NCI-H187 treated with DMSO at 0.1 percent for 48 hours (cell line): ENCODE measurements around the gene WNT6.
A peak's percentile ranks its signal among the peaks of the same experiment; 100 is the strongest.

Experiments
- DNase-seq: peaks from one replicate; lab custom pipeline; 2025; lab: John Stamatoyannopoulos, UW

Gene WNT6

DNA sequence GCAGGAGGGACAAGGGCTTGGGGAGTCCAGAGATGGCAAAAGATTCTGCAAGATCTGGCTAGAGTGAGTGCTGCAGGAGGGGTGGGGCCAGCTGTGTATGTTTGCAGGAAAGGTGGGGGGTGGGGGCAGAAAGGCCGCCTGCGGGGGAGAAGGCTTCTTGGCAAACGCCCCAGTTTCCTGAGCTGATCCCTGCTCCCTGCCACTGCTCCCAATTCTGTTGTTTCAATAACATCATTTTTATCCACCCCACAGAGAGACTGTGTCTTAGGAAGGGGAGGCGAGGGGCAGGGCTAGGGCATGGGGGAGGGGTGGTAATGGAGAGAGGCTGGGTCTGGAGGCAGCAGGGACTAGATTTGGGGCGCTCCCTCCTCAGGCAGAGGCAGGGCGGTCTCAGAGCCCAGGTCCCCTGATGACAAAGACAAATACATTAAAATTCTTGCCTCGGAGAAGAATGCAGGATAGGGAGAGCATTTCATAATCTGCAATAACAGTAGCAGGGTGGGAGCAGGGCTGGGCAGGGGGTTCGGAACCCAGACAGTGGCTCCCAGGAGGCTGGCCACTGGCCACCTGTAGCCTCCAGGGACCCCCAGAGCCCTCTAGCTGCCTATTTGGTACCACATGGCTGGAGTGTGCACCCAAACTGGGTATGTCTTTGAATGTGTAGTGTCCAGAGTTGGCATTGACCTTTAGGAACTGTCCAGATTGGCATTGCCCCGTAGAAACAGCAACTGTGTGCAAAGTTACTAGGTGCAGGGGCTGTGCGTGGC lies 2.1 kb upstream of the WNT6 start:
- no peak for DNase-seq

DNA sequence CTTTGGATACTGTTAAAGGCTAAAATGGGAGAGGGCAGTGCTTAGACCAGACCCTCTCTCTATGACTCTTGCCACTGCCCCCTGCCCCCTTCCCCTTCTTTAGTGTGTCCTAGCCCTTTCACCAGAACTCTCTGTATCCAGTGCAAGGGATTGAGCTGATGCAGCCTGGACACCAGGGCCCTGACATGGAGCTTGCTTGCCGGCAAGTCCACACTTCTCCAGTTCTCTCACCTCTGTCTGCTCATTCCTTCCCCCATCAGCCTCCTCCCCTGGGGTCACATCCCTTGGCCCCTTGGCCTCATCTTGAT lies 1.5 kb upstream of the WNT6 start:
- no peak for DNase-seq

DNA sequence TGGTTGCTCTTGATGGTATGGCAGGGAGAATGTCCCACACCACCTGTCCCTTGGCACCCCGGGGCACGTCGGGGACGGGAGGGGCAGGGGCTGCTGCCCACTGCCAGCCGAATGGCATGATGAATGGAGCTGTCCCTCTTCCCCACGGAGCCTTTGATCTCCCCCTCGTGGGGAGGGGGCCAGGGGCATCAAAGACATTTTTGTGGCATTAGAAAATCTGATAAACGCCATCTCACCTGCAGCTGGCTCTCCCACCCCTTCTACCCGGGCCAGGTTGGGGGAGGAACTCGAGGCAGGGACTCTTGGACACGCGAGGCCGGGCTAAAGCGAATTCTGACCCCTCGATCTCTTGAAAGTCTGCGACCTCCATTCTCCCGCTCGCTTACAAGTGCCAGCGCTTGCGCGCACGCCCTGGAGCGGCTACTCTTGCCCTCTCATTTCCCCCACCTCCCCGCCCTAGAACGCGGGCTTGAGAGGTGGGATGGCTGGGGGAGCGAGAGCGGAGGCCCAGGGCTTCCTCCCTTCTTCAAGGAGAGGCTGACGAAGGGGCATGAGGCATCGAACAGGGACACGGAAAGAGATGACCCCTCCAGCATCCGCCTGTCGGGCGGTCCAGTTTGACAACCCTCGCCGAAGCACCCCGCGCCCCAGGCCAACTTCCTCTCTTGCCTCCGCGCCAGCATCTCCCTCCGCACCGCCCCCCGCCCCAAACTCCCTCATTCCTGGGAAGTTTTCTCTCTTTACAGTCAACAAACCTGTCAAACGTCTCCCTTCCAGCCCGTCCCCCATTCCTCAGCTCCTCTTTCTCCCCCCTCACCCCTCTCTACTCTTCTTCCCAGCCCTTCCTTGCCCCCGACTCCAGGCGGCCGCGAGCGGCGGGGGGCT lies 692 bp upstream of the WNT6 start:
- DNase-seq, result no peak

DNA sequence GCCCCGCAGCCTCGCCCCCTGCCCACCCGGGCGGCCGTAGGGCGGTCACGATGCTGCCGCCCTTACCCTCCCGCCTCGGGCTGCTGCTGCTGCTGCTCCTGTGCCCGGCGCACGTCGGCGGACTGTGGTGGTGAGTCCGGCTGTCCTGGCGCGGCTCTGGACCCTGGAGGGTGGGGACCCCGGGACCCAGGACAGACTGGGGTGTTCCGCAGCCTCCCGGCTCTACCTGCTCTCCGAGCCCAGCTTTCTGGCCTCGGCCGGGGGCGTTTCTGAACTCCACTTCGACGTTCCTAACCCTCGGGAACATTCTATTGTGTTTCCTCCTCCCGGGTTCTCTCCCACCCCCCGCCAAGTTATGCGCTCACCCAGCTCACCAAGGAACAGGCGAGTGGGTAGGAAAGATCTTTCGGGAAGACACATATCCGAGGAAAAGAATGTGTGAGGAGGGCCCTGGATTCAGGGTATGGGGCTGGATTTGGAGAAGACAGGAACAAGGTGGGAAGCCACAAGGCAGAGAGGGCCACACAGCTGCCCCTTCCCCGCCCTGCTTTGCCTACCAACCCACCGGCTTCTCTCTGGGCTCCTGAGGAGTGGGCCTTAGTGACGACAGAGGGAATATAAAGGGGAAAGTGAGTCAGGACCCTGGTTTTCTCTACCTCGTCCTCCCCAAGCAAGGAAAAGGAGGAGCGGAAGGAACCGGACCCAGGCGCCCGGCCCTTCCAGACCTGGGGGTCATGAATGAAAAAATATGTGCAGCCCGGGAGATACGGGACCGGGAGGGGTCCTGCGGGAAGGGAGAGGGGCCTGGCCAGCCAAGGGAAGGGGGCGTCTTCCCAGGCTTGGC lies 605 bp downstream of the WNT6 start:
- DNase-seq, result no peak

DNA sequence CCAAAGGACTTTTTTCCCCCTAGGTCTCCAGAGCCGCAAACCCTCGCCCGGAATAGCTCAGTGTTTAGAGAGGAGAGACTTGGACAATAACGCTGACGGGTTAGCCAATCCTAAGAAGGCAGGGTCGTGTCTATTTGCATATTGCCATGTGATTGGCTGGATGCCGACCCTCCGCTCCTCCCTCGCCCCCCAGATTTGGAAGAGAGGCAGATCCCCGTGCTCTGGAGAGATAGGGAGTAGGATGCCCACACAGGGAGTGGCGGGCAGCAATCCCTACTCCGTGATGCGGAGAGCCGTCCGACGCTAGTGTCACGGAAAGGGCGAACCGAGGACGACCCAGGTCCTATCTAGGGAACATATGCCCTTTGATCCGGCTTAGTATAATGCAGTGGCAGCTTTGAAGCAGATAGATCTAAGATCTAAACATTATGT lies 1.4 kb downstream of the WNT6 start:
- DNase-seq, result no peak

DNA sequence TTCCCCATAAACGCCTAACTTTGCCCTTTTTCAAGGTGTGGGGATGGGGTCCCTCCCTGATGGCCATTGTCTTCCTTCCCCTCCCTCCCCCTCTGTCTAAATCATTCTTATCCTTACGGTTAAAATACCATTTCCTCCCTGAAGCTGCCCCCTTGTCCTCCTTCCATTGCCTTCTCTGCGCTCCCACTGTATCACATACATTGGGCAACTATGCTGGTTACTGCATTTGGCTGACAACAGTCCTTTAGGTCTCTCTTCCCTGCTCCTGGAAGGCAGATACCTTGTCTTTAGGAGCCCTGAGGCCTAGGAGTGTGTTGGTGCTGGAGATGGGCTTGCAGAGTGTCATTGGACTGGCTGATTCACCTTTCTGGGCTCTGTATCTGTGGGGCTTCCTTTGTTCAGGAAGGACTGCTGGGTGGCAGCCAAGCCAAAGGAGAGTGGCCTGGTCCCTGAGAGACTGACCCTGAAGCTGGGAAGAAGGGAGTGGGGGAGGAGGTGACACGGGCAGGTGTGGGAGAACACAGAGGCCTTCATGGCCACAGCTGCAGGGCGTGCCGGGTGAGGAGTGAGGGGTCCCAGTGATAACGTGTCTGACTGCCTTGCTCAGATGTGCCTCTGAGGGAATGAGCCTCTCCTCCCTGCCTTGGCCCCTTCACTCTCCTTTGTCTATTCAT lies 2.2 kb downstream of the WNT6 start:
- DNase-seq, result no peak

DNA sequence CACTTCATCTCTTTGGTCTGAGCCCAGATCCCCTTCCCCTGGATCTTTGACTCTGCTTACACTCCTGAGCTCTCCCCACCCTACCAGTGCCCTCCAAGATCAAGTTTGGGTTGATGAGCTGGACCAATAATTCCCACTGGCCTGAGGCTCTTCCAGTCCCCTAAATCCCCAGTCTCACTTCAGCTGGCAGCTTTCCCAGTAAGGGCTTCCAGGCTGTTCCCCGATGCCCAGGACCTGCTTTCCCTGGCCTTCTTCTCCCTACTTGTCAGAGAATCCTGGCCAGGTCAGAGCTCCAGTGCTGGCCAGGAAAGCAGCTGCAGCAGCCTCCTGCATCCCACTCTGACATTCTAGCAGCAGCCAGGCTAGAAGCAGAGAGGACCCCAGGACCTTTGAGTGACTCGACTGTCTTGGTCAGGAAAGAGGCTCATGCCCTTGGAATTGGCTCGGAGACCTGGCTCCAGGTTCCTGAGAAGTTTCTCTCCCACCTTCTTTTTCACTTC lies 3.5 kb downstream of the WNT6 start:
- no peak for DNase-seq

DNA sequence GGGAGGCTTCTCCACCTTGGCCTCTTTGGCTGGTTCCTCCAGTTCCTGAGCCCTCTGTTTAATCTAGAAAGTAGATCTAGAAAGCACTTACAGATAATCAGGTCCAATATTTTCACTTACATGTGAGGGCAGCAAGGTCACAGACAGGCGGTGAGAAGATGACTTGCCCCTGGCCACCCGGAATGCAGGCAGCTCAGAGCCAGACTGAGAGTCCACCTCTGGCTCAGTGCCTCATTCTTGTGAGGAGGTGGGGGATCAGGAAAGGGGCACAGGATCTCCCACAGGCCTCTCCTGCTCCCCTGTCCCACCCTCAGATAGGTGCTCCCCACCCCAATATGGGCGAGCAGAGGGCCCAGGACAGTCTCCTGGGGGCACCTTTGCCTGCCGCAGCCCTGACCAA lies 5.8 kb downstream of the WNT6 start:
- no peak for DNase-seq

DNA sequence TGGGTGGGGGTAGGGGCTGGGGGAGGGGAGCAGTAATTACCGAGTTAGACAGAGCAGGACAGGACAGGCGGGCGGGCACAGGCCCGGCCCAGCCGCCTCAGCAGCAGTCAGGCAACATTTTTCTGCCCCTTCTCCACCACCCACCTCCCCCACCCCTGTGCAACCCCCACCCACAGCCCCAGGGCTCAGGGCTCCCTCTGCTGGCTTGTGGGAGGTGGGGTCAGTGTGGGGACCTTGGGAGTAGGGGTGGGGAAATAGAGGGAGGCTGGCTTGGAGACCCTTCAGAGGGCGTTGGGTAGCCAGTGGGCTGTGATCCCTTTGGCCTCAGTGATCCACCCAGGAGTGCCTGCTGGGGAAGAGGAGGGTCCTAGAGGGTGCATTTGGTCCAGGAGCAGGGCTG lies 6.4 kb downstream of the WNT6 start:
- no peak for DNase-seq

DNA sequence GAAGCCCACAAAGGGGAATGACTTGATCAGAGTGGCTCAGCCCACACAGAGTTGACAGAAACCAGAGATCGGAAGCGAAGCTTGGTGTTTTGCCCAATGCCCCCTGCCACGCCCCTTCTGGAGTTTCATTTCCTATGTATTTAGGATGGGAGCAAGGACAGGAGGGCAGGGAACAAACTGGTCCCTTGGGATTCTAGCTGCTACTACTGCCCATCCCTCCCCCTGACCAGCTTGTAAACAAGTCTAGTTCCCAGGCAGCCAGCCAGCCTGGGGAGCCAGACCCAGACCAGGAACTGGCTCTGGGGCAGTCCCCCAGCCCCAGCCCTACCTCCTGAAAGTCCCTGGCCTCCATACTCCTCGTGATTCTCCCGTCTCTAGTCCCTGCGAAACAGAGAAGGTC lies 8.3 kb downstream of the WNT6 start:
- DNase-seq, result no peak

DNA sequence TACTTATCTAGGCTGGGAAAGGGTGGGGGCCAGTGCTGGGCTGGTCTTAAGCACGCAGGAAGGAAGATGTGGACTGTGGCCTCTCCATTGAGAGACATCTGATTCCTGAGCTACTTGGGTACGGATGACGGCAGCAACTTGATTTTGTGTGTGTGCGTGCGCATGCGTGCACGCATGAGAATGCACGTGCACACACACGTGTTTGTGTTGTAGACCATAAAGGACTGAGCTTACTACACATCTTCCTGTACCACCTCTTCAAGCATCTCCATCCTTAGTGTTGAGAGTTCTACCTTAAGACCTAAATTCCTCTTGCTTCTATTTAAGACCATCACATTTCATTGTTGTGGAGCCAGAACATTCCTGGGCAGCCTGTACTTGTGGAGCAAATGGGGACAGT lies 9.5 kb downstream of the WNT6 start:
- DNase-seq, result no peak

DNA sequence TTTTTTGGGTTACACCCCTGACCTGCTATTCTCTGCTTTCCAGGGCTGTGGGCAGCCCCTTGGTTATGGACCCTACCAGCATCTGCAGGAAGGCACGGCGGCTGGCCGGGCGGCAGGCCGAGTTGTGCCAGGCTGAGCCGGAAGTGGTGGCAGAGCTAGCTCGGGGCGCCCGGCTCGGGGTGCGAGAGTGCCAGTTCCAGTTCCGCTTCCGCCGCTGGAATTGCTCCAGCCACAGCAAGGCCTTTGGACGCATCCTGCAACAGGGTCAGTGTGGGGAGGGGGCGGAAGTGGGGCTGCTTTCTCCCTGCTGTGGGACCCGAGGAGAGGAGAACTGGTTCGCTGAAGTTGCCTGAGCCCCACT lies 11.4 kb downstream of the WNT6 start:
- DNase-seq, result no peak

DNA sequence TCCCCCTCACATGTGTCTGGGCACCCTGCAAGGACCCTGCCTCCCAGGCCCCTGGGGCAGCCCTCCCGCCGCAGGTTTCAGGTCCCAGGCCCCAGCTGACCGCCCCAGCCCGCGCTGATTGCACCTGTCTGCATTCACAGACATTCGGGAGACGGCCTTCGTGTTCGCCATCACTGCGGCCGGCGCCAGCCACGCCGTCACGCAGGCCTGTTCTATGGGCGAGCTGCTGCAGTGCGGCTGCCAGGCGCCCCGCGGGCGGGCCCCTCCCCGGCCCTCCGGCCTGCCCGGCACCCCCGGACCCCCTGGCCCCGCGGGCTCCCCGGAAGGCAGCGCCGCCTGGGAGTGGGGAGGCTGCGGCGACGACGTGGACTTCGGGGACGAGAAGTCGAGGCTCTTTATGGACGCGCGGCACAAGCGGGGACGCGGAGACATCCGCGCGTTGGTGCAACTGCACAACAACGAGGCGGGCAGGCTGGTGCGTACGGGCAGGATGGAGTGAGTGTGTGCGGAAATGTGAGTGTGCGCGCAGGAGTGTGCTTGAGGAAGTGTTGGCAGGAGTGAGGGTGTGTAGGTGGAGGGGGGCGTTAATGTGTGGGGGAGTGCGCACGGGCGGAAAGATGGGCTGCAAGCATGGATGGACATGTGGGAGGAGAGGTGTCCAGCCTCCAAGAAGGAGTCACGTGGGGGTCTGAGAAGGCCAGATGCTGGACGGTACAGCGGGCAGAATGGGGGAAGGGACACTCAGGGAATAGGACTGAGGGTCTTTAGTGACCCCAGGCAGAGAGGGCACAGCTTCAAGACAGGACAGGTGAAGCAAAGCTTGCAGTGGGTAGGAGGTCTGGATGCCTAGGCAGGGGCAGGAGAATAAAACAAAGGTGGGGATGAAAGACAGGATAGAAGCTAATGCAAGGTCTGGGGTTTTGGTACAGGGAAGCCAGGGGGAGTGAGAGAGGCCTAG lies 12.0 kb downstream of the WNT6 start:
- DNase-seq, result no peak

DNA sequence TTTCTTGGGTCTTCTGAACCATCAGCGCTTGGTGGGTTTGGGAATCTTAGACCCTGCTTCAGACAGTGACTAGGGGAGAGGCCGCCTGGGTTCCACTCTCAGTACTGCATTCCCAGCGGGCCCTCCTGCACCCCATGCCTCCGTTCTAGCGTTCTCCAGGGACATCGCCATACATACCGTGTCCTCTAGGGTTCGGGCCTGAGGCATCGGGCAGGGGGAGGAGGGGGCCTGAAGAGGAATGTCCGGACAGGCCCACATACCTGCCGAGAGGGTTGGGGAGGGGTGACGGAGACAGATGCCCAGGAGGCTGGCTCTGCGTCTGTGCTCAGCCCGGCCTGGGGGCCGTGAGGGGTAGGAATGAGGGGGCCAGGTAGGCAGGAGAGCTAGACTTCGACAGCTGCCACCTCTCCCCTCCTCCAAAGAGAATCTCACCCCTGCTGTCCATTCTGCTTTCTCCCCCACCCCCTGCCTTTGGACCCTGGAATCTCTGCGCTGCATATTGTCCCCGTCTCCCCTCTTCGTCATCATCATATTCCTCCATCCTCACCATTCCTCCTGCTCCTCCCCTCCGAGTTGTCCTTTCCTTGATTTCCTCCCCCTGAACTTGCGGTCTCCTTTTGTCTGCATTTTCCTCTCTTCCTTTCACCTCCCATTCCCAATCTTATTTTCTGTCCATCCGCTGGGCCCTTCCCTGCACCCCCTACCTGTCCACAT lies 13.2 kb downstream of the WNT6 start:
- DNase-seq, result no peak

DNA sequence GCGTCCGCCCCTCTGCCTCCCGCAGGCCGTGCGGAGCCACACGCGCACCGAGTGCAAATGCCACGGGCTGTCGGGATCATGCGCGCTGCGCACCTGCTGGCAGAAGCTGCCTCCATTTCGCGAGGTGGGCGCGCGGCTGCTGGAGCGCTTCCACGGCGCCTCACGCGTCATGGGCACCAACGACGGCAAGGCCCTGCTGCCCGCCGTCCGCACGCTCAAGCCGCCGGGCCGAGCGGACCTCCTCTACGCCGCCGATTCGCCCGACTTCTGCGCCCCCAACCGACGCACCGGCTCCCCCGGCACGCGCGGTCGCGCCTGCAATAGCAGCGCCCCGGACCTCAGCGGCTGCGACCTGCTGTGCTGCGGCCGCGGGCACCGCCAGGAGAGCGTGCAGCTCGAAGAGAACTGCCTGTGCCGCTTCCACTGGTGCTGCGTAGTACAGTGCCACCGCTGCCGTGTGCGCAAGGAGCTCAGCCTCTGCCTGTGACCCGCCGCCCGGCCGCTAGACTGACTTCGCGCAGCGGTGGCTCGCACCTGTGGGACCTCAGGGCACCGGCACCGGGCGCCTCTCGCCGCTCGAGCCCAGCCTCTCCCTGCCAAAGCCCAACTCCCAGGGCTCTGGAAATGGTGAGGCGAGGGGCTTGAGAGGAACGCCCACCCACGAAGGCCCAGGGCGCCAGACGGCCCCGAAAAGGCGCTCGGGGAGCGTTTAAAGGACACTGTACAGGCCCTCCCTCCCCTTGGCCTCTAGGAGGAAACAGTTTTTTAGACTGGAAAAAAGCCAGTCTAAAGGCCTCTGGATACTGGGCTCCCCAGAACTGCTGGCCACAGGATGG lies 14.0 kb downstream of the WNT6 start:
- DNase-seq, result no peak

DNA sequence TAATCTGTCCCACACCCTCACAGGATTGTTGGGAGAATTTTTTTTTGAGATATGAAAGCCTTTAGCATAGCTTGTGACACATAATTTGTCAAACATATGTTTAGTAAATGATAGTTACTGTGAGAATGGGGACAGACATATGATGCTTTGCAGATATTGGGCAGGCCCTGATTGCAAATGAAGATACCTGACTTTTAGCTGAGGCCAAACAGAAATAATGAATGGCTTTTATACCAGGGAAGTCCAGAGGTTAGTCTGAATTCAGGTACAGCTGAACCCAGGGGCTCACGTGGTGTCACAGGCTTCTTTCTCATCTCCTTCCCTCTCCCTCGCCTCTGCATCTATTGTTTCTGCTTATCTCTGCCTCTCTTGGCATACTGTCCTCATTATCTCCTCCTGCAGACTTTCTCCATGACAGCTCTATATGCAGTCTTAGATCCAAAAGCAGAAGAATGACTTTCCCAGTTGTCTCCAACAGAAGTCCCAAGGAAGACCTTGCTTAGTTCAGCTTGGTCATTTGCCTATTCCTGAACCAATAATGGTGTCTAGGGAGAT lies 16.2 kb downstream of the WNT6 start:
- DNase-seq, result no peak

DNA sequence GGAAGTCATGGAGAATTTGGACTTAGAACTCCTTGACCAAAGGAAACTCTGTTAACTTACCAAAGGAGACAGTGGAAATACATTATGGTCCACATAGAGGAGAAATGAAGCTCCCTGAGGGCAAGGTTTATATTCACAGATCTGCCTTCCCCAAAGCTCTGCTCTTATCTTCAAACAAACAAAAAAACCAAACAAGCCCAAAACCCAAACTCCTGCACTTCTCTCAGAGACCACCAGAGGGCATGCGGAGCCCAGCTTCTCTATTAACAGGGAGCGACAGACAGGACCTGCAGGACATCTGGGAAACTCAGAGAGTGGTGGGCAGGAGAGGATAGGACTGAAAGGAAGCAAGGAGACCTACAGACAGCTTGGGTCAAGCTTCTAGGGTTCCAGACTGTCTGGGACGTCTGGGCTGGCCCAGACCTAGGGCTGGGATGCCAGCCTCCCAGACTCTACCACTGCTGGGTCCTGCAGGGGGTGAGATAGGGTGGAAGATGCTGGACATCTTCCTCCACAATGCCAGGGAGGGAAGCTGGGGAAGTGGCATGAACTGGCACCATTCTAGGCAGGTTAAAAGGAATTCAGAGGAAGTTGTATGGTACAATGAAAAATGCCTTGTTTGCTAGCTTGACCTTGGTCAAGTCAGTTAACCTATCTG lies 17.1 kb downstream of the WNT6 start:
- peak; percentile 13 for DNase-seq

DNA sequence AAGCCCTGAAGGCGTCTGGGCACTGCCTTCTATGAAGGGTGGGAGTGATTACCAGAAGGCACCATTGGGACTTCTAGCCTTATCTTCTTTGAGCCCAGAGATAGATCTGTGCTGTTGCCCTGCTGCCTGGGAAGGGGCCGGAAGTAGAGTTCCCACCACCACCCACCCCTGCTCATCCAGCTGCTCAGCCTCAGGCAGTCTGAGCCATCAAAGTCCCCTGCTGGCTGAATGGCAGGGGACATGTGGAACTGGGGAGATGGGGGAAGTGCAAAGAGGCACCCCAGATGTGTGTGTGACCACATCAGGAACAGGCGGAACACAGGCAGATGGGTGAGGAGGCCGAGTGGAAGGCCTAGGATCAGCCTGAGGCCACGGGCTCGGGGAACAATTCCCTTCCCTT lies 17.7 kb downstream of the WNT6 start:
- no peak for DNase-seq
